GM23248 (cell line): ENCODE measurements around the gene HS3ST1. TPM values are rescaled to one million over a fixed set of nuclear protein-coding genes. Genes with fewer than 3 reads are reported as not detected.

ENCODE experiments used
- DNase-seq: peaks from one replicate; pipeline ENCODE4 v3.0.0-alpha.2; 2015
- H2AFZ ChIP-seq: fragments of 200-600 bp; sonication (generic); 2 replicates; pipeline ENCODE4 v1.6.1; 2016; ENCODE audit warnings: antibody characterized with exemption
- H3F3A ChIP-seq: fragments of 200-600 bp; sonication (generic); 2 replicates; pipeline ENCODE4 v1.6.1; 2016; ENCODE audit warnings: mild to moderate bottlenecking, antibody characterized with exemption, mixed run types; ENCODE audit not compliant: insufficient read depth
- H3K27ac ChIP-seq: fragments of 200-600 bp; sonication (generic); 2 replicates; pipeline ENCODE4 v1.5.1; 2016; ENCODE audit warnings: mild to moderate bottlenecking
- H3K27me3 ChIP-seq: fragments of 200-600 bp; sonication (generic); replicated peaks from 2 replicates; pipeline ENCODE4 v1.6.1; 2016; ENCODE audit warnings: mild to moderate bottlenecking; ENCODE audit not compliant: insufficient read depth
- H3K36me3 ChIP-seq: fragments of 200-600 bp; sonication (generic); 2 replicates; pipeline ENCODE4 v1.6.1; 2016; ENCODE audit warnings: low read depth, mild to moderate bottlenecking
- H3K4me1 ChIP-seq: fragments of 200-600 bp; sonication (generic); 2 replicates; pipeline ENCODE4 v1.6.1; 2016; ENCODE audit warnings: mild to moderate bottlenecking; ENCODE audit not compliant: insufficient read depth
- H3K4me2 ChIP-seq: fragments of 200-600 bp; sonication (generic); one replicate; pipeline ENCODE4 v1.6.1; 2016; ENCODE audit warnings: mild to moderate bottlenecking; ENCODE audit not compliant: unreplicated experiment
- H3K4me3 ChIP-seq: fragments of 200-600 bp; sonication (generic); 2 replicates; pipeline ENCODE4 v1.5.1; 2016; ENCODE audit warnings: mild to moderate bottlenecking
- H3K79me2 ChIP-seq: fragments of 200-600 bp; sonication (generic); 2 replicates; pipeline ENCODE4 v1.6.1; 2016; ENCODE audit warnings: mild to moderate bottlenecking; ENCODE audit not compliant: insufficient read depth
- H3K9ac ChIP-seq: fragments of 200-600 bp; sonication (generic); 2 replicates; pipeline ENCODE4 v1.6.1; 2016; ENCODE audit warnings: mild to moderate bottlenecking
- H3K9me2 ChIP-seq: fragments of 200-600 bp; sonication (generic); 2 replicates; pipeline ENCODE4 v1.6.1; 2016; ENCODE audit warnings: mixed run types, mild to moderate bottlenecking, moderate library complexity; ENCODE audit not compliant: insufficient read depth
- H3K9me3 ChIP-seq: fragments of 200-600 bp; sonication (generic); one replicate; pipeline ENCODE4 v1.6.1; 2017; ENCODE audit warnings: low read depth
- H4K20me1 ChIP-seq: fragments of 200-600 bp; sonication (generic); 2 replicates; pipeline ENCODE4 v1.6.0; 2016; ENCODE audit not compliant: insufficient read depth
- EZH2 ChIP-seq: fragments of 200-600 bp; sonication (generic); IDR thresholded peaks from 2 replicates; pipeline ENCODE4 v1.6.1; 2018; ENCODE audit warnings: antibody characterized with exemption, mild to moderate bottlenecking; ENCODE audit not compliant: insufficient read depth, poor library complexity, severe bottlenecking
- EZH2phosphoT487 ChIP-seq: fragments of 200-600 bp; sonication (generic); IDR thresholded peaks from 2 replicates; pipeline ENCODE4 v1.6.1; 2018; ENCODE audit warnings: antibody characterized with exemption, moderate library complexity, mild to moderate bottlenecking, low read depth; ENCODE audit not compliant: insufficient read depth
- WGBS, 2 experiments: methylation state at CpG; one replicate each; pipeline ENCODE4 v1.1.6; 2015 to 2017; ENCODE audit warnings: low lambda C conversion rate in 2 of 2, low coverage in 1 of 2; ENCODE audit errors: missing lambda C conversion rate in 2 of 2; 5-methylcytosine and 5-hydroxymethylcytosine counted together
- in situ Hi-C: fragments of 300-500 bp; cut with MboI; formaldehyde crosslinking; loops from 2 replicates; pipeline ENCODE4 v1.15.0; 2020
- polyA plus RNA-seq: library from polyadenylated mRNA; unstranded; fragments of >200 nt; fragmentation: Nextera tagmentation; extraction: Ambion mirVana; gene quantifications from 2 replicates; pipeline ENCODE4 v1.2.1, GENCODE V29; 2016
- total RNA-seq: library from RNA; depleted of rRNA; stranded (reverse); fragments of >200 nt; shearing (Covaris generic); gene quantifications from 2 replicates; pipeline ENCODE4 v1.2.3, GENCODE V29; 2014

Gene HS3ST1
- total and polyA plus RNA-seq, 2 experiments from 2014 or later = not detected

DNA sequence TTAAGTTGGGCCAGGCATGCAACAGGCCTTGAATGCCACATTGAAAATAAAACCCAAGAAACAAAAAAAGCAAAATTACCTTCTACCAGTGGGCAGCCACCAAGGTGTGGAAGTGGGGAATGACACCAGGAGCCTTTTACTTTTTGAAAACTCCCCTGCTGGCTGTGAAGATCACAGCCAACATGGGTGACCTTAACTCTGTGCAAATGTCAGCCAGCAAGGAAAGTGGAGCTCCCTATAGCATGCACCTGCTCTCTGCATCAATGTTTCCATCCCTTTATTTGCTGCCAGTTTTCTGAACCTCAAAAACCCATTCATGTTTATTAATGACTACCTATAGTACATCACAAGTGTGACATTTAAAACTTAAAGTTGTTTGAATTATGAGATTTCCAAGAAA lies 63.7 kb downstream of the HS3ST1 start:
- Histone ChIP-seq H4K20me1 (no peaks in the 10 kb centered on the region), H3K4me3 (no peak overlapping the region), H3K79me2 (no peaks in the 10 kb centered on the region), H3K9me3 (no peaks in the 10 kb centered on the region), H3K4me2 (no peak overlapping the region), H3K4me1 (no peaks in the 10 kb centered on the region), H2AFZ (no peak overlapping the region), H3K9ac (no peak overlapping the region), H3K9me2 (no peaks in the 10 kb centered on the region), H3K27me3 (no peaks in the 10 kb centered on the region), H3K27ac (no peak overlapping the region), H3K36me3 (no peaks in the 10 kb centered on the region), H3F3A (no peaks in the 10 kb centered on the region)
- in situ Hi-C loops = no loop called here
- no peak for DNase-seq
- no peak for TF ChIP-seq EZH2phosphoT487
- no peak for TF ChIP-seq EZH2

GRCh38 chr4:11359591-11359990 lies 69.1 kb downstream of the HS3ST1 start:
- no peak overlapping the region for H3K27ac ChIP-seq
- H3K4me3 ChIP-seq = no peak overlapping the region
- no peaks in the 10 kb centered on the region for H3K27me3 ChIP-seq
- TF ChIP-seq EZH2 (no peak), EZH2phosphoT487 (no peak)
- no peak overlapping the region for H3K4me2 ChIP-seq
- no peak overlapping the region for H3K9ac ChIP-seq
- no peak for DNase-seq
- in situ Hi-C loops = no loop called here
- H2AFZ ChIP-seq = no peak overlapping the region
- H3K4me1 ChIP-seq = no peaks in the 10 kb centered on the region
- no peaks in the 10 kb centered on the region for H4K20me1 ChIP-seq
- no peaks in the 10 kb centered on the region for H3K79me2 ChIP-seq
- H3K36me3 ChIP-seq = no peaks in the 10 kb centered on the region
- H3F3A ChIP-seq = no peaks in the 10 kb centered on the region
- no peaks in the 10 kb centered on the region for H3K9me3 ChIP-seq
- H3K9me2 ChIP-seq = no peaks in the 10 kb centered on the region

- in situ Hi-C loops = no loop called here
- Histone ChIP-seq H3K4me1 (no peaks in the 10 kb centered on the region), H3K9me3 (no peaks in the 10 kb centered on the region), H3K79me2 (no peaks in the 10 kb centered on the region), H3F3A (no peaks in the 10 kb centered on the region), H3K27me3 (no peaks in the 10 kb centered on the region), H4K20me1 (no peaks in the 10 kb centered on the region), H3K4me3 (no peak overlapping the region), H3K27ac (no peak overlapping the region), H3K9me2 (no peaks in the 10 kb centered on the region), H3K9ac (no peak overlapping the region), H3K4me2 (no peak overlapping the region), H3K36me3 (no peaks in the 10 kb centered on the region), H2AFZ (no peak overlapping the region)
- TF ChIP-seq EZH2phosphoT487 (no peak), EZH2 (no peak)
- no peak for DNase-seq
- 26 to 32% methylated on average over 8 of the region's 8 CpGs for WGBS, 2 experiments
These were observed 73.5 kb downstream of the HS3ST1 start for GRCh38 chr4:11355226-11355625.

- H3K36me3 ChIP-seq = no peaks in the 10 kb centered on the region
- no peak overlapping the region for H3K4me3 ChIP-seq
- H3K27ac ChIP-seq = no peak overlapping the region
- no peaks in the 10 kb centered on the region for H3K9me3 ChIP-seq
- no peak overlapping the region for H3K9ac ChIP-seq
- TF ChIP-seq EZH2phosphoT487 (no peak), EZH2 (no peak)
- H2AFZ ChIP-seq = no peak overlapping the region
- H3K27me3 ChIP-seq = no peaks in the 10 kb centered on the region
- H3K4me1 ChIP-seq = no peaks in the 10 kb centered on the region
- no peak for DNase-seq
- H3K9me2 ChIP-seq = no peaks in the 10 kb centered on the region
- H4K20me1 ChIP-seq = no peaks in the 10 kb centered on the region
- in situ Hi-C loops = no loop called here
- H3K4me2 ChIP-seq = no peak overlapping the region
- H3K79me2 ChIP-seq = no peaks in the 10 kb centered on the region
- H3F3A ChIP-seq = no peaks in the 10 kb centered on the region
- 16 to 19% methylated on average over 5 of the region's 5 CpGs for WGBS, 2 experiments
These were observed 74.2 kb downstream of the HS3ST1 start for GRCh38 chr4:11354531-11354930.

- Histone ChIP-seq H3K9me3 (no peaks in the 10 kb centered on the region), H3K36me3 (no peaks in the 10 kb centered on the region)
These were observed 80.1 kb downstream of the HS3ST1 start for GRCh38 chr4:11348449-11349088.

More at GRCh38 chr4:11348449-11349088, 80.1 kb downstream of the HS3ST1 start:
- H3K4me2 ChIP-seq = no peak overlapping the region
- H3K4me1 ChIP-seq = no peaks in the 10 kb centered on the region
- no peaks in the 10 kb centered on the region for H3K79me2 ChIP-seq
- no peak overlapping the region for H3K9ac ChIP-seq
- H2AFZ ChIP-seq = no peak overlapping the region
- WGBS, 2 experiments = 28 to 34% methylated on average over 3 of the region's 3 CpGs
- H3K27ac ChIP-seq = no peak overlapping the region
- H3F3A ChIP-seq = no peaks in the 10 kb centered on the region
- no peaks in the 10 kb centered on the region for H3K9me2 ChIP-seq
- in situ Hi-C loops = no loop called here
- TF ChIP-seq EZH2phosphoT487 = no peak
- TF ChIP-seq EZH2 = no peak
- no peak for DNase-seq
- no peak overlapping the region for H3K4me3 ChIP-seq
- H4K20me1 ChIP-seq = no peaks in the 10 kb centered on the region
- H3K27me3 ChIP-seq = no peaks in the 10 kb centered on the region
